ENCODE measurements around the gene SCART1.
"Not testable (repeated sequence)": the region's sequence is repeated elsewhere in the genome, so short reads cannot be mapped to it uniquely, and the experiment has no call there.

Gene SCART1

GRCh38 chr10:133457100-133457841, 3.5 kb downstream of the SCART1 start:
- DNase-seq: no peak

DNA sequence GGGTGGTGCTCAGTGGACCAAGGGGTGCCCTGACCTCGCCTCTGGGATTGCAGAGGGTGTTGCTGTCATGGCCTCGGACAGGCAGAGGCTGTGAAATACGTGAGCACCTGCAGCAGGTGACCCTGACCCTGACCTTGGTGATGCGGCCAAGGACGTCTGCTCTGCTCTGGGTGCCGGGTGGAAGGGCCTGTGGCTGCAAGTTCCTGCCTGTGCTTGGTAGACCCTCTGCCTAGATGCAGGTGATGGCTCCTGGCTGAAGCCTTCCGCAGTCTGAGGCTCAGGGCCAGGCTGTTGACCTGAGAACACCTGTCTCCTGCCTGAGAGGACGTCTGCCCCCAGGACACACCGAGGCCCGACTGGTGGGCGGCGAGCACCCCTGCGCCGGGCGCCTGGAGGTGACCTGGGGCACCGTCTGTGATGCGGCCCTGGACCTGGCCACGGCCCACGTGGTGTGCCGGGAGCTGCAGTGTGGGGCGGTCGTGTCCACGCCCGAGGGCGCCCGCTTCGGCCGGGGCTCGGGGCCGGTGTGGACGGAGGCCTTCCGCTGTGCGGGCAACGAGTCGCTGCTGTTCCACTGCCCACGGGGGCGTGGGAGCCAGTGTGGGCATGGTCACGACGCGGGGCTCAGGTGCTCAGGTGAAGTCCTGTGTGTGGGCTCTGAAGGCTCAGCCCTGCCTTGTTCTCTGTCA, 4.4 kb downstream of the SCART1 start:
- DNase-seq: no peak

DNA sequence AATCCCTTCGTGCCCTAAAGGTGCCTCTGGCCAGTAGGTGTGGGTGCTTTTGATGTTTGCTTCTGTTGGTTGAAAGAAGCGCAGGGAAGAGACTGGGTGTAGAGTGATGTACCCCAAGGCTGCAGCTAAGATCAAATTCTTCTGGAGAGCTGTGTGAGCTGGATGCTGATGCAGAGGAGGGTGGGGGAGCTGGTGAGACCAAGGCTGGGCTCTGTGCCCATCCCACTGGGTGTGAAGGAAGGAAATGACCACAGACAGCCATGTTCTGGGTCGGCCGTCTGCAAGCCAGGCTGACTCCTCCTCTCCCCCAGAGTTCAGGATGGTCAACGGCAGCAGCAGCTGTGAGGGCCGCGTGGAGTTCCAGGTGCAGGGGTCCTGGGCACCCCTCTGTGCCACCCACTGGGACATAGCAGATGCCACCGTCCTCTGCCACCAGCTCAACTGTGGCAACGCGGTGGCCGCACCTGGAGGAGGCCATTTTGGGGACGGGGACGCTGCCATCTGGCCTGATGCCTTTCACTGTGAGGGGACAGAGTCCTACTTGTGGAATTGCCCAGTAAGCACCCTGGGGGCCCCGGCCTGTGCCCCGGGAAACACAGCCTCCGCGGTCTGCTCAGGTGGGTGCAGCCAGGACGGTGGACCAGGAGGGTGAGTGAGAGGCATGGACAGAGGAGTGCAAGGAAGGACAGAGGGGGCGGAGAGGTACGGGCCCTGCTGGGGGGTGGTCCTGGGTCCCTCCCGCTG, 5.1 kb downstream of the SCART1 start:
- no peak for DNase-seq

DNA sequence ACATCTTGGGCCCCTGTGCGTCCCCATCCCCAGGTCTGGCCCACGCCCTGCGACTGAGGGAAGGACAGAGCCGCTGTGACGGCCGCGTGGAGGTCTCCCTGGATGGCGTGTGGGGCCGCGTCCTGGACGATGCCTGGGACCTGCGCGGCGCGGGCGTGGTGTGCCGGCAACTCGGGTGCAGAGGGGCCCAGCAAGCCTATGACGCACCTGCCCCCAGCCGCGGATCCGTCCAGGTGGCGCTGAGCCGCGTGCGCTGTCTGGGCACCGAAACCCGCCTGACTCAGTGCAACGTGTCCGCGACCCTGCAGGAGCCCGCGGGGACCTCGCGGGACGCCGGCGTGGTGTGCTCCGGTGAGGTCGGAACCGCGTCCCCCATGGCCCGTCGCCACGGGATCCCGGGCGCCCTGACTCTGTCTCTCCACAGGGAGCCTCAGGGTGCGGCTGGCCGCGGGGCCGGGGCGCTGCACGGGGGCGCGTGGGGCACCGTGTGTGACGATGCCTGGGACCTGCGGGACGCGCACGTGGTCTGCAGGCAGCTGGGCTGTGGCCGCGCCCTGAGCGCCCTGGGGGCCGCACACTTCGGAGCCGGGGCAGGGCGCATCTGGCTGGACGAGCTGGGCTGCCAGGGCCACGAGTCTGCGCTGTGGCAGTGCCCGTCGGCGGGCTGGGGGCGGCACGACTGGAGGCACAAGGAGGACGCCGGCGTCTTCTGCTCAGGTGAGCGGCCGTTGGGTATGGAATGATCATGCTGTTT, 5.9 kb downstream of the SCART1 start:
- DNase-seq: no peak

- no peak for DNase-seq
Measured at GRCh38 chr10:133460208-133460769, 6.5 kb downstream of the SCART1 start.

GRCh38 chr10:133461027-133461426, 7.3 kb downstream of the SCART1 start:
- DNase-seq: no peak

DNA sequence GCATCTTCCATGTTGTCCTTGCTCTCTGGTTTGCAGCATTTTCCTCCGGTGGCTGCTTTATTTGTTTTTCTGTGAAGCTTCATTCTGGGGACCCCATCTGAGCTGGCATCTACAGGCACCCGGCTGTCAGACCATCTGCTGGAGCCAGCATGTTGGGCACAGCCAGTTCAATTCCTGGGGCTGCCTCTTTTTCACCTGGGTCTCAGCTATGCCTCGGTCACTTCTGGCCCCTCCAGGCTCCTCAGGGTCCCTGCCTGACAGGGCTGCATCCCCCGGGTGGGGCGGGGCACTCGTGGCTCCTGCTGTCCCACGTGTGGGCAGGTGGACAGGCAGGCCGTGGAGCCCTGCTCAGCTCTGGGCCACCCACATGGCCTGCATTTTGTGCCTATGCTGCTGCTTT, 8.1 kb downstream of the SCART1 start:
- DNase-seq: no peak

GRCh38 chr10:133462512-133463305, 9.0 kb downstream of the SCART1 start:
- DNase-seq: no peak

DNA sequence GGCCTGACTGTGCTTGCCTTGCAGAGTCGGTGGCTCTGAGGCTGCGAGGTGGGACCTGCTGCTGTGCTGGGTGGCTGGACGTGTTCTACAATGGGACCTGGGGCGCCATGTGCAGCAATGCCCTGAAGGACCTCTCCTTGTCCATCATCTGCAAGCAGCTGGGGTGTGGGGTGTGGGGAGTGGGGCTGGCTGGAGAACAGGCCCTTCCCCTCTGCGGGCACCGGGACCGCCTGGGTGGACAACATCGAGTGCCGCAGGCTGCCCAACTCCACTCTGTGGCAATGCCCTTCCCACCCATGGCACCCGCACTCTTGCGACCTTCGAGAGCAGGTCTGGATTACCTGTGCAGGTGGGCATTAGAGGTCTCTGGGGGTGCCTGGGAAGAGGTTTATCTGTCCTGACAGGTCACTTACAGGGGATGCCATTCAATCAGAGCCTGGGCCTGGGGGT, 10.9 kb downstream of the SCART1 start:
- DNase-seq: no peak

DNA sequence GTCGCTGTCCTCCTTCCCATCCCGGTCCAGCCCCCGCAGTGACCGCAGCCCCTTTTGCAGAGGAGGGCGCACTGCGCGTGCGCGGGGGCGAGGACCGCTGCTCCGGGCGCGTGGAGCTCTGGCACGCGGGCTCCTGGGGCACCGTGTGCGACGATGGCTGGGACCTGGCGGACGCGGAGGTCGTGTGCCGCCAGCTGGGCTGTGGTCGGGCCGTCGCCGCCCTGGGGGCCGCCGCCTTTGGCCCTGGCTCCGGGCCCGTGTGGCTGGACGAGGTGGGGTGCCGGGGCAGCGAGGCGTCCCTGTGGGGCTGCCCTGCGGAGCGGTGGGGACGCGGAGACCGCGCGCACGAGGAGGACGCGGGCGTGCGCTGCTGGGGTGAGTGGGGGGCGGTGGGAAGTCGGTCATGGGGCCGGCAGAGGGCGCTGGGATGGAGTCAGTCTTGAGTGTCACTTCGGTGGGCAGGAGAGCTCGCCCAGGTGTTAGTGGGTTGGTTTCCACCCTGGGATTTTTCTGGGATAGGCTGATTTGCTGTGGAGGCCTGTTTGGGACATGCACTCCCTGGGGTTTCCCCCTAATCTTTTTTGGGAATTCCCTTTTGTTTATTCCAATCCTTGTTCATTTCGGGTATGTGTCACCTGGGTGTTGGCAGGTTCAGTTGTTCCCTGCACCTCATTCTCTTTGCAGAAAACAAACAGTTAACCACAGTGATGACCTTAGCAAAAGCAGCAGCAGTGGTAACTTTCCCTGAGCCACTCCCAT, 11.6 kb downstream of the SCART1 start:
- no peak for DNase-seq

DNA sequence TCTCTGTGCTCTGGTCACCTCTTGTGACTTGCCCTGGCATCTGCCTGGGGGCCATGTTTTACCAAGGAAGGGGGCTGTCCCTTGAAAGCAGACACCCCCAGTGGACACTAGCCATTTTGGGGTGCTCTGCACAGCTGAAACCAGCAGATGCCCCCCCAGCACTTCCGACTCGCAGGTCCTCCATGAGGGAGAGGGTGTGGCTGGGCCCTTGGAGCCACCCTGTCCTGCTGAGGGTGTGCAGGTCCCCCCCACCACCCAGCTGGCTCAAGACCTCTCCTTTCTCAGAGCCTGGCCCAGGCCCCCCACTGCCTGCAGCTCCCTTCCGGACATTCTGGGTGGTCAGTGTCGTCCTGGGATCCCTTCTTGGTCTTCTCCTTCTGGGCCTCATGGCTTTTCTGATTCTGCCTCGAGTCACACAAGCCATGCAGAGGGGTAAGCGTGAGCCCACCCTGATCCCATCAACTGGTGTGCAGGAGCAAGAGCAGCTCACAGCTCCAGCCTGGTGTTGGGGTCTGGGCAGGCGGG, 12.3 kb downstream of the SCART1 start:
- DNase-seq: no peak

DNA sequence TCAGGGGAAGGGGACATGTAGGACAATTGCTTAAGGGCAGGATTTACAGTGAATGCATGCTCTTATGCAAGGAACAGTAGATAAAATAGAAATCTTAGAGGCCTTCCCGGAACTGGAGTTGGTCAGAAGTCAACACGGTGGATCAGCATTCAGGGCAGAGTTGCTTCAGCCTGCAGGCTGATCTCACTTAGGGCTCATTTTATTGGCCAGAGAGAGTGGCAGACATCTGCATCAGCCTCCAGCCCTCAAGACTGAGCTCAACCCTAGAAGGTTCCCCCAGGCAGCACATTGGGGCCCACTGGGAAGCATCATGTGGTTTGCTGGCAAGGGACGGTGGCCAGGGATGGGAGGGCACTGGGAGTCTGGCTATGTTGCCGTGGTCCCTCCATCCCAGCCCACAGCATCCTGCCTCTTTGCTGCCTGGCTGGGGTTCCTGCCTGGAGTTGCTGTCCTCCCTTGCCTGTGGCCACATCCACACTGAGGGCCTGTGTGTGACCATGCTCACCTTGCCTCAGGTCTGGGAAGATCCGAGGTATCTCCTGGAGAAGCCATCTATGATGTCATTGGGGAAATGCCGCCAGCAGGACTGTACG, 13.0 kb downstream of the SCART1 start:
- DNase-seq: no peak

- DNase-seq: no peak
Measured at GRCh38 chr10:133467286-133467911, 13.7 kb downstream of the SCART1 start.

GRCh38 chr10:133469205-133469604, 15.5 kb downstream of the SCART1 start:
- not testable (repeated sequence) for DNase-seq

- DNase-seq: no peak
Measured at GRCh38 chr10:133471300-133472109, 17.8 kb downstream of the SCART1 start.

DNA sequence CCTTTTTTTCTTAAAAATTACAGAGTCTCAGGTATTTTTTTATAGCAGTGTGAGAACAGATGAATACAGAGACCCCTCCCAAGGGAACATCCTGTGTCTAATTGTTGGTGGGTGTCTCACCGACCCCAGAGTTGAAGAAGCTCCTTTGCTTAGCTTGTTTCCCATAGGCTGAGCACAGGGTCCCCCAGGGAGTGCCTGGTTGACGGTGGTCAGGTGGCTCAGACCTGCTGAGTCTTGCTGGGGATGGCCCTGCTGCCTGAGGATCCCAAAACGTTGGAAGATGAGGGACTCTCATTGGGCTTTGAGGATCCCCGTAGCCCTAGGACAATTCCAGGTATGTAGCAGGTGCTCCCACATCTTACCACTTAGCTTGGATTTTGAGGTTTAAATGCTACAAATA, 19.5 kb downstream of the SCART1 start:
- DNase-seq: no peak

DNA sequence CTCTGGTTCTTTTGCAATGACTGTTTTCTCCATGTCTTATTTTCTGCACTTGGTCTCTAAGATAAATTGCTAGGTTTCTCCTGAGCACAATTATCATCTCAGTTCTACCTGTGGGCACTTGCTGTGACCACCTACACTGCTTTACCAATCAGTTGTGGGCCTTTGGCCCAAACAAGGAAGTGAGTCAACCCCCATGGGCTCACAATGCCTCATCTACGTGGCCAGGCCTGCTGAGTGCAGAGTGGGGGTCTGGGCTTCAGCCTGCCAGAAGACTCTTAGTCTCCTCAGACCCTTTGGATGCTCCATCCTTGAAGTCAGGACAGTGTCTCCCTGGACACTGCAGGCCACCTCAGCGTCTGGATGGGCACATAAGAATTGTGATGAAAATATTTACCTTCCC, 20.3 kb downstream of the SCART1 start:
- DNase-seq: no peak

DNA sequence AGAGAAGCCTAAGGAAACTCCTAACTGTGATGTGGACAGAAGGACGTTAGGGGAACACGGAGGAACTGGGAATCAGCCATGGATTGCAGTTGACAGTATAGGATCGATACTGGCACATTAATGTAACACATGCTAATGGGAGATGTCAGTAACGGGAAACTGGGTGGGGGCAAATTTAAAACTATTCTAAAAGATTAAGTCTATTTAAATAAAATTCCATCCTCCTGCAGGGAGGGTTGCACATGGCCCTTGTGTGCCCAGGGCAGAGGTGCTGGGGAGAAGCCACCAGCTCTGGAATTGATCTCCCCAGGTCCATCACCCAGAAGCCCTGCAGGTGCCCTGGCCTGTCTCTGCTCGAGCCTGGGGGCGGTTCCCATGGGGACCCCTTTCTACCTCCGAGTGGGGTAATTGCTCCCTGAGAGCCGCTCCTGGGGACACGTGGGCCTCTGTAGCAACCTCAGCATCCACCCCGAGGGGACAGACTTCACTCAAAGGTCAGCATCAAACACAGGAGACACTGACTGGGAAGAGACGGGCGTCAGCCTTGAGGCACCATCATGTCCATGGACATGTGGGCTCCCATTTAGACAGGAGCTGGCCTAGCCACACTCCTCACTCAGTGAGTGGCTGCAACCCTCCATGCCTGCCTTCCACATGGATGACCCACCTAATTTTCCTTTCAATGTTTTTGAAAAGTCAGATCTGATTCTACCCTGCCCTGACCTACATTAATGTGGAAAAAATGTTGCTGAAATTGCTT, 21.1 kb downstream of the SCART1 start:
- no peak for DNase-seq

Measured in activated CD4-positive, alpha-beta T cell treated with anti-CD3 and anti-CD28 coated beads for 48 hours (primary cell).